HG02870 (cell line): ENCODE measurements around the gene TCIRG1.

Source experiments
- ATAC-seq: cut with Tn5 transposase; IDR thresholded peaks from one replicate; pipeline ENCODE4 v1.9.1; 2021; ENCODE audit warnings: mild to moderate bottlenecking, moderate library complexity; ENCODE audit not compliant: unreplicated experiment

TCIRG1 gene

DNA sequence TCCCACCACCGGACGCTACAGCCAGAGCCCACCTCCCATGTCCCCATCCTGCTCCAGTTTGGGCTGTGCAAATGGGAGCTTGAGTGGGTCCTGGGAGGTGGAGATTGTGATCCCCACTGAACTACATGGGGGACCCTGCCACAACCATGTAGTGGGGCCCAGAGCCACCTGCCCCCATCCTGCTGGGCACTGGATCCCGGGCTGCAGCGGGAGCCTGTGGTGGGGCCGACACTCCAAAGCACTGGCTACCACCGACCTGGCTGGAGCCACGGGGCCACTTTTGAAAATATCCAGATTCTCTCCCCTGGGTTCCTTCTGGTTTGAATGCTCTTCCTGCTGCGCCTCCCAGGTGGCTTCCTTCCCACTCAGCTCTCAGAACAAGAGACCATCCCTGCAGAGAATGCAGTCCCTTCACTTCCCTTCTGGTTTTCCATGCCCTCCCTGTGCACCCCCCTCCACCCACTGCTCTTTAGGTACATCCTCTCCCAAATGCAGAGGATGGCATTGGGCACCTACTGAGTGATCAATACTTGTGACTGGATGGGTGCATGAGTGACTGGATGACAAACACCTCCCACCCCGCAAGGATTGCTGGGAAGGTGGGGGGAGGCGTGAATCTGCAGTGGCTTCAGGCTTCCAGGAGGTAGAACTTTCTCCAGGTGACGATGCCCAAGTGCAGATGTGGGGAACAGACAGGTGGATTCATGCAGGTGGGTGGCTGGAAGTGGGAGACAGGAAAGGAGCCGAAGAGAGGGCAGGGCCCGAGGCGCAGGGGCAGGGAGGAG is 34.1 kb upstream of the TCIRG1 start:
- no peak for ATAC-seq

DNA sequence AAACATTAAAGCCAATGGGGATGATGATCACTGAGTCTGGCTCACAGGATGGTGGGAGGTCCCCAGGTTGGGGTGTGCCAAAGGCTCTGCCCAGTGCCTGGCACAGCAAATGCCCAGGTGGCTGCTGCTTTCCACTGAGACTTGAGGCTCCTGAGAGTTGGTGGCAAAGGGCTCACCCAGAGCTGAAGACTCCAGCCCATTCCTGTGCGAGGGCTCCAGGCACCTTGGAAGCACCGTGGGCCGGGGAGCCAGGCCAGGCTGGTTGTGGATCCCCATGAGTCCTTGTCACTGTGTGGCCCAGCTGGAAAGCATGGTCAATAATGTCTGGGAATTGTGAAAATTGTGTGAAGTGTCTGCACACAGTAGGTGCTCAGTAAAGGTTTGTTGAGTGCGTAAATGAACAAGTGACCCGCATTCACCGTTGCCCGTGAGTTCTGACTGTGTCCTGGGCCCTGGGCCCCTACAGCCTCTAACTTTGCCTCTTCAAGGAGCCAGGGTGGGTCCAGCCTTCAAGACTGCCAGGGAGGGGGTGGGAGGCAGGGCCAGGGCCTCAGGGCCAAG is 32.1 kb upstream of the TCIRG1 start:
- no peak for ATAC-seq

DNA sequence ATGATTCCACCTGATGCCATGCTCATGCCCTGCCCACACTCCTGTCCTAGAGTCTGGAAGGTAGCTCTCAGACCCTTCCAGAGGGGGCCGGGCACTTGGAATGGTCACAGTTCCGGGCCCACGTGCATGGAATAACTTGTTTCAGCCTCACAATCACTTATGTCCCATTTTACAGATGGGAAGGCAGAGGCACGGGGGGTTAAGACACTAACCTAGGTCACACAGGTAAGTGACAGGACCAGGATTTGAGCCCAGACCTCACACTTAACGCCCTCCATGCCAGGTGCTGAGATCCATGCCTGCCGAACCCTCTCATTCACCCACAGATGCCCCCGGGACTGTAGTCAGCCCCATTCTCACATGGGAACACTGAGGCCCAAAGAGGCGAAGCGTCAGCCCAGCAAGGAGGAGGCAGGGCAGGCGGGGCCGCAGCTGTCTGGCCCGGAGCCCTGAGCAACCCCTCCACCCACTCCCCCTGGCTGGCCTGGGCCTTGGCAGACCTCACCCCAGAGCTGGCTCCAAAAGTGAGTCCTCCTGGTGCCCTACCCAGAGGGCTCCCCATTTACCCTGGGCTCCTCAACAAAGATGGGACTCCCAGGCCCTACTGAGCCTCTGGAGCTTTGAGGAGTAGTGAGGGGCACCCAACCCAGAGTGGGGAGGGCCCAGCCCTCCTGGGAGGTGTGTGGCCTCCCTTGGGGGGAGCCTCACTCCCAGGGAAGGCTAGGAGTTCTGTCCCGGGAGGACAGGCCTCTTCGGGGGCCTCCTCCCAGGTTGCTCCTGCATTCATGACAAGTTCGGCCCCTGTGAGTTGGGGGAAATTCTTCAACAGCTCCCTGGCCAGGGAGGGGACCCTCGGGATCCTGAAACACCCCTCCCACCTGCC is 31.1 kb upstream of the TCIRG1 start:
- no peak for ATAC-seq

DNA sequence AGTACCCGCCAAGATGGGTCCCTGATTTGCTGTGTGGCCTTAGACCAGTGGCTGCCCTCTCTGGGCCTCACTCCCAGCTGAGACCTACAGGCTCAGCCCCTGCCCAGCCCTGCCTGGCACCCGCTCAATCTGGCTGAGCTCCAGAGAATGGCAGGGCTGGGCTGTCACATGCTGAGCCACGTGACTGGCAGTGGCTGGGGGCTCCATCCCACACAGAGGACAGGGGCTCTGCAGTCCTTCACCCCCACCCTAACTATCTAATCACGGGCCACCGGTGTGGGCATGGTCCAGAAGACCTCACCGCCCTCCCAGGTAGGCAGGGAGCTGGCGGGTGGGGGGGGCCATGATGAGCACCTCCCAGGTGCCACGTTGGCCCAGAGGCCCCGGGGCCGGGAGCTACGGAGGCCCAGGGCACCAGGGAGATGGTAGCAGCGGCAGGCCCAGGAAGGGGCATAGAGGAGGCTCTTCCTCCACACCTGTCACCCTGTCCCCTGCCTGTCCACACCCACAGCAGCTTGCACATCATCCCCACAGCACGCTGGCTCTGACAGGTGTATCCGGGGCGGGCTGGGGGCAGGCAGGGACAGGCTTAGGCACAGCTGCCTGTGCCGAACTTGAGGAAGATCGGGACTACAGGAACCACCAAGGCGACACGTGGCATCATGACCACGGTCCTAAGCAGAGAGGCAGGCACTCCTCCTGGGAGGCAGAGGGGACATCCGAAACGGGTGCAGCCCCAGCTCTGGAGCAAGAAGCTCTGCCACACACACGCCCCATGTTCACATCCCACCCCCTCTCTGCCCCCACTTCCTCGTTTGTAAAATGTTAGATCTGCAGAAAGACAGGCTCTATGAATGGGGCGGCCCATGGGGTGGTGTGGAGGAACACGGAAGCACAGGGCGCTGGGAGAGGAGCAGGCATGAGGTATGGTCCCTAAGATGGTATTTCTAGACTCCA is 30.2 kb upstream of the TCIRG1 start:
- ATAC-seq: no peak

DNA sequence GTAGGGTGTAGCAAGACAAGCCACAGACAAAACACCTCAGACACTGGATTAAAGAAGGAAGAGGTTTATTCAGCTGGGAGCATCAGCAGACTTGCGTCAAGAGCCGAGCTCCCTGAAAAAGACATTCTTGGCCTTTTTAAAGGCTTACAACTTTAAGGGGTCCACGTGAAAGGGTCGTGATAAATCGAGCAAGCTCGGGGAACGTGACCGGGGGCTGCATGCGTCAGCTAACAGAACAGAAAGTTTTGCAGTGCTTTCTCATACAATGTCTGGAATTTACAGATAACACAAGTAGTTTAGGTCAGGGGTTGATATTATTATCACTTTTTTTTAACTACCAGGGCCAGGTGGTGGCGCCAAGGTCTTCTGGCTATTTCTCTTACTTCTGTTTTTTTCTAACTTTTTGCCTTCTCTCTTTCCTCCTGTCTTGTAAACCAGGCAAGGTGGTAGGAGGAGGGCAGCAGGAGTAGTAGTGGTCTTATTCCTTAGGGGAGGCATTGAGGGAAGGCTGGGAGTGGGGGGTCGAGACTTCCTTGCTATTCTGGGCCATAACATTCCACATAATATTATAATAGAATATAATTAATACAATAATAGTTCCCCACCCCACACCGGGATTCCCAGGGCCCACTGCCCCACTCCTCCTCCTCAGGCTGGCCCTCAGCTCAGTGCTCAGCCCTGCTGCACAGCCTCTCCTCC is 29.3 kb upstream of the TCIRG1 start:
- no peak for ATAC-seq

DNA sequence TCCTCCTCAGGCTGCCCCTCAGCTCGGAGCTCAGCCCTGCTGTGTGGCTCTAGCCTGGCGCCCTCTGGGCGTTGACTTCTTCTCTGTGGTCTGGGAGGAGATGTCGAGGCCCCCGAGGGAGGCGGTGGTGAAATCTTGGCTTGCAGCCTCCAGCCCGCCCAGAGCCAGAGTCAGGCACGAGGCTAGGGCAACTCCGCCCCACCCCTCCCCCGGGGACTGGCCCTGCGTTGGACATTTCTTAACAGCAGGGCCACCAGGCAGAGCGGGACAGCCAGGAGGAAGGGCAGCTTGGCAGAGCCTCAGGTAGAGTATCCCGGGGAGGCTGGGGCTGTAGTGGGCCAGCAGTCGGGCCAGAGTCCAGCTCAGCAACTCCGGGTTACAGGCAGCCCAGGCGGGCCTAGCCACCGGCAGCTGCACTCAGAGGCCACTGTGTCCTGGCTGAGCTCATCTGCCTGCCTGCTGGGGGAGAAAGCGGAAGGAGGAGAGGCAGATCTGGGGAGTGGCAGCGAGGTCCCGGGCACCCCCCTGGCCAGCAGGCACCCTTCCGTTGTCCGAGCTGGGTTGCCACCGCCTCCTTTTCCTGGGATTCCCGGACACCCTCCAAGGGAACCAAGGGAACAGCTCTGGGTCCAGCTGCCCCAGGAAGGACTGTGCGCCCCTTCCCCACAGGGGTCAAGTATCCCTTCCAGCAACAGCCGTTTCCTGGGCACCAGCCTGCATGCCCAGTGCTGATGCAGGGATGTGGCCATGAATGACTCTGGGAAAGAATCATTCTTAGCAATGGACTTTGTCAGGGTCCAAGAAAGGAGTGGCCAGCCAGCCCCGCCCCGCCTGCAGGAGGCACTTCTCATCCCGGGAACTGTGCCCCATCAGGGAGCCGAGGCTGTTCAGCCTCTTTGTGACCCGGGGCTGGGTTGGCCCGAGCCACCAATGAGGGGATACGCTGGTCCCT is 28.5 kb upstream of the TCIRG1 start, which contains the start of gene ALDH3B1:
TSS of gene ALDH3B1 (plus strand) at position 238 of the 952 bp plus-strand sequence. CDS start 4,971 bp downstream, outside the sequence.
- ATAC-seq: no peak

DNA sequence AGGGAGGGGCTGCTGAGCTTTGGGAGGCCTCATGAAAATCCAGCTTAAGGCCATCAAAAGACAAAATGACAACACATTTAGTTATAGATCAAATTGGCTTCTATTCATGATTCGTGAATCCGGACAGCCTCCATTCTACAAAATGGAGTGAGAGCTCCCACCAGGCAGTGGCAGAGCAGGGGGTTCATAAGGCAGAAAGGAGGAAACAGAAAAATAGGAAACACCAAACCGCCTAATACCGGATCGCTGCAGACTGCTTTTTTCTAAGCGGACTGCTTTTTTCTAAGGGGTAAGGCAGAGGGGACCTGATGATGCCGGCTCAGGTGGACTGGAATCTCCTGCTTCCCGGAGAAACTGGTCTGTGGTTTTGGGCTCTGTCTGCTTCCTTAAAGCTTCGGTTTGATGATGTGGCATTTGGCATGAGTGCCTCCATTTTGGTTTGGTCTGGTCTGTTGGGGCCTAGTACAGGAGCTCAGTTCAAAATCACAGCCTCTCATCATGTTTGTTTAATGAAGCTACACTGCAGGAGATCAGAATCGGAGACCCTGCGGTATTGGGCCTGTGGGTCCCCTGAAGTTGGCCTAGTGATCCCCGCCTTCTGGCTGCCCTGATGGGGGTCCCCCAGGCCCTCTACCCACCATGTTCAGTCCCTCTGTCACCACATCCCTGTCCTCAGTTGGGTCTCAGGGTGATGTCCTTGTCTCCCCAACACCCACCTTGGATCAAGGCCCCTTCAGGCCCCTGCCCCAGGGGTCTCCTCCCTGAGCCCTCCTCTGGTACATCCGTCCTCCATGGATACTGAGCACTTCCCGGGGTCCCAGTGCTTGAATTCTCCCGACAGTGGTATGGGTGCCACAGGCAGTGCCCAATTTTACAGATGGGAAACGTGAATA is 27.5 kb upstream of the TCIRG1 start:
- no peak for ATAC-seq

DNA sequence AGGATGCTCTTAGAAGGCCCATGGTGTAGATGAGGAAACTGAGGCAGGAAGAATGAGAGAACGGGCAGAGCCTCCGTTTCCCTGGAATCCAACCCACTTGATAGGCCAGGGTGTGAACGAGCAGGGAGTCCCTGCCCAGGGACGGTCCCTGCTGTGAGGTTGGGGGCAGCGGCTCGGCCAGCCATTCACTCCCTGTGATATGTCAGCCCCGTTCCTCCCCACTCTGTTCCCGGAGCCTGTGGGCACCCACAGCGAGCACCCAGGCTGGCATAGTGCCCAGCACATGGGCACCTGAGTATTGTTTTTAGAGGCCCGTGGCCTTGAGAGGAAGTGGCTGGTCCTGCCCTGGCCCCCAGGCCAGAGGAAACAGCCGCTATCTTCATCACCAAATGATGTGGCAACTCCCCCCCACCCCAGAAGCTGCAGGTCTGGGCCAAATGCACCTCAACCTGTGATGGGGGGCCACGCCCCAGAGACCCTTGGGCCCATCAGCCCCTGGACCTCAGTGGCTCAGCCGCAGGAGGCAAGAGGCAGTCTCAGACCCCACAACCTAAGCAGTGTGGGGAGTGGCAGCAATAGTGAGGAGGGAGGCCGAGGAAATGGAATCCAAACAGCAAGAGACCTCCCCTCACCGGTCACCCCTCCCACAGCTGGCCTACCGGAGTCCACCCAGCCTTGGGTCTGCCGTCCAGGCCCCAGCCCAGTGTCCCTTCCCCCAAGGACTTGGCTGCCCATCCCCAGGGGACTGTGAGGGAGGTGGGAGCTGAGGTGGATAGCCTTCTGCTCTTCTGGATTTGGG is 26.6 kb upstream of the TCIRG1 start:
- ATAC-seq: no peak

DNA sequence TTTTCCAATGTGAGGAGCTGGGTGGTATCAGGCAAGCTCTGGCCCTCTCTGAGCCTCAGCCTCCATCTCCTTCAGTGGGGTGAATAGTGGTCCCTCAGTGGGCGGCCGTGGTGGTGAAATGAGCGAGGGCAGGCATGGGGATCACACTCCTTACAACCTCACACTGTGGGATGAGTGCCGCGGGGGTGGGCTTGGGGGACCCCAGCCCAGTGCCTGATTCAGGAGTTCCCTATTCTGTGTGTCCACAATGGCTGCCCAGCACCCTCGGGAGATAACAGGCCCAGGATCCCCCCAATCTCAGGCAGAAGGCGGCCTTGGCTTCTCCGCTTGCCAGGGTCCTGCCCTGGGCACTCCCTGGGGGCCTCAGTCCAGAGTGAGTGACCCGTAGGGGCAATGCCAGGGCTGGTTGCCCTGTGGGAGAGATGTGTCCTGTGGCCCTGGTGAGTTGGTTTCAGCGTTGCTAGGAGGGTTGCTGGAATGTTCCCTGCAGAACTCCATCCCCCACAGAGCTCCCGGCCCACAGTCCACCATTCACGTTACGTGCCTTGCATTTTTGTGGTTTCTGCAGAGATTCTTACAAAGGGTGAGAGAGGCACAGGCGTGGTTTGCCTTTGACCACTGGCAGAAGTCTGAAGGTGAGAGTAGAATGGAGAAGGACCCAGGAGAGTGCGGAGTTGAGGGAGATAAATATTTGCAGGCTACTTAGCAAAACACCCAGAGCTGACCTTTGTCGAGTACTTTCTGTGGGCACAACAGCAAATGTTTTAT is 25.8 kb upstream of the TCIRG1 start:
- ATAC-seq: no peak

DNA sequence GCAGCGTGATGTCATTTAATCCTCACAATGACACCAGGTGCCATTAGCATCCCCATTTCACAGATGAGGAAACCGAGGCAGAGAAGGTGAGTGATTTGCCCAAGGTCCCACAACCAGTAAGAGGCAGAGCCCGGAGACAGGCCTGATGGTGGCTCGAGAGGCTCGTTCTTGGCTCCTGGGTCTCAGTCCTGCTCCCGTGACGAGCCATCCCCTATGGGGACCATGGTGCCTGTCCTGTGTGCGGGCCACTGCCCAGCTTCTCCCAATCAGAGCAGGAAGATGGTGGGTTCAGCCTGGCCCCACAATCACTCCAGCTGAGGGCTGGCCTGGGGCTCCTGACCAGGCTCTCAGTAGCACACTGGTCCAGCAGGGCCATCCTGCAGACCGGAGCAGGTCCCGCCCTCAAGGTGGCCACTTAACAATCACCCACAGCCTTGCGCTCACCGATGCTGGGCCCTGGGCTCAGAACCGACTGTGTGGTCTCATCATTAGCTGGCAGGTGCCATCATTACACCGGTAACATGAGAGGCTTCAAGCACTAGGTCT is 25.1 kb upstream of the TCIRG1 start:
- ATAC-seq: no peak

DNA sequence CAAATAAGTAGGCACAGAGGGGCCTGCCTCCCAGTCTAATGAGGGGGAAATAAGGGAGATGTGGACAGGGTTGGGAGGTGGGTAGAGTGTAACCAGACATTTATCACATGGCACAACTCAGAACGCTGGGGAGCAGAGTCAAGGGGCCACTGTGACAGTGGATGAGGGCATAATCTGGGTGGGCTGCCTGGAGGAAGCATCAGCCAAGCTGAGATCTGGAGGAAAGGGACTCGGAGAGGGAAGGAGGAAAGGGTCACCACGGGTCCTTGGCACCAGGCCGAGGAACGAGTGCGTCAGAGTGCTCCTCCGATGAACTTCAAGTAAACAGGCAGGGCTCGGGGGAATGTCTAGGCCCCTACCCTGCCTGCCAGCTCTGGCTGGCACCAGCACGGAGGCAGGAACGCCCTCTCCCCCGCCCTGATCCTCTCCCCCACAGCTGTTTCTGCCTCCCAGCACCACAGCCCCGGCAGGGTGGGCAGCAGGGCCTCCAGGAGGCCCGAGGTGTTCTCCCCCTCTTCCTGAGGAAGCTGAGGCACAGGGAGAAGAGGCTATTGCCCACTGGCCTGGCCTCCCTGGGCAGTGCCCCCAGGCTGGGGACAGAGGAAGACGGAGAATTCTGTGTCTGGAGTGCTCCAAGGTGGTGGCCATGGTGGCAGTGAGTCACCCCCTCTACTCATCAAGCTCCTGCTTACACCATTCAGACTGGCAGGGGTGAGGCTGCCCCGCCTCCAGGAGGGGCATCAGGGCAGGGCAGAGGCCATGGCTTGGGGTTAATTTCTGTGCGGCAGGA is 24.5 kb upstream of the TCIRG1 start:
- ATAC-seq: no peak

DNA sequence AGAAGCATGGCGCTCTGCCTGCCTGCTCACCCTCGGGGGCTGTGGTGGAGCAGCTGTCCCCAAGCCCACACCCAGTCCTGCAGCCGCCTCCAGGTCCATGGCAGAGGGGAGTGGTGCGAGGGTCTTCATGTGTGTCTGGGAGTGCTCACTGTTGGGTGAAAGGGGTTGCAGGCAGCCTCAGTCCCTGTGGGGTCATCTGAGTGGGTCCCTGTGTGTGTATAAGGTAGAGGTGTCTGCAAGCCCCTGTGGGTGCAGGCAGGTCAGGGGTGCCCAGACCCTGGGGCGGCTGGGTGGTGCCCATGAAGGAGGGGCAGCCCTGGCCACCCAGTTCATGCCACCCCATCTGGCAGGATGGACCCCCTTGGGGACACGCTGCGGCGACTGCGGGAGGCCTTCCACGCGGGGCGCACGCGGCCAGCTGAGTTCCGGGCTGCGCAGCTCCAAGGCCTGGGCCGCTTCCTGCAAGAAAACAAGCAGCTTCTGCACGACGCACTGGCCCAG is 23.8 kb upstream of the TCIRG1 start:
- ATAC-seq: no peak

DNA sequence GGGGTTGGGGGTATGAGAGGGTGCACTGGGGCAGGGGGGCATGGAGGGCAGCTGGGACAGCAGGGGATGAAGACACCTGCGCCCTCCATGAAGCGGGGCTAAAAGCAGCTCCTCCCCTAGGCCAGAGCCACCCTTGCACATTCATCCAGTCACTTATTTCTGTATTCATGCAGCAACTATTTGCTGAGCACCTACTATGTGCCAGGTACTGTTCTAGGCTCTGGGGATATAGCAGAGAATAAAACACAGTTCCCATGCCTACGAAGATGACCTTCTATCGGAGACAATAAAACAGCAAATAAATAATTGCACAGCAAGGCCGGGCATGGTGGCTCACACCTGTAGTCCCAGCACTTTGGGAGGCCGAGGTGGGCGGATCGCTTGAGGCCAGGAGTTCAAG is 23.4 kb upstream of the TCIRG1 start:
- ATAC-seq: no peak

DNA sequence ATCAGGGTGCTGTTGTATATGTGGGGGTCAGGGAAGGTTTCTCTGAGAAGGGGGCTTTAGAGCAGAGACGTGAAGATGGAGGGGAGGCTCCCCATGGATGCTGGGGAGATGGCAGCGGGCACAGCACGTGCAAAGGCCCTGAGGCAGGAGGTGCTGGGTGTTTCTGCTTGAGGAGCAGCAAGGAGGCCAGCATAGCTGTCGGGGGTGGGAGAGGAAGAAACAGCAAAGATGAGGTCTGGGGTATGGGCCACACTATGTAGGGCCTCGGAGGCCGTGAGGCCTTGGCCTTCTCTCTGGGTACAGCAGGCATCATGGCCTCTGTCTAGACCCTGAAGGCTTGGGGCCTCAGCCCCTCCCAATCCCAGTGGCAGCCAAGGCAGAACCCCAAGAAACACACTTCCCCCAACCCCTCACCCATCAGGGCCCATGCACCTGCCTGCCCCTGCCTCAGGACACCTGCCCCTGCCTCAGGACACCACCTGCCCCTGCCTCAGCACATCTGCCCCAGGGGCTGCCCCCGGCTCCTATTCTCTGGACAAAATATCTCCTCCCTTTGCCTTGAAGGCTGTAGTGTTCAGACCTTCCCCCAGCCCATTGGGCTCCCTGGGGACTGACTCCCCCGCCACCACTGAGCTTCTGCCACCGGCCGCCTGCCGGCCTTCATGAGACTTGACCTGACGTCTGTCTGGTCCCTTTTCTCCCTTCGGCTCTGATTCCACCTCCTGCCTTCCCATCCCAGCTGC is 22.5 kb upstream of the TCIRG1 start:
- ATAC-seq: no peak
